CD4-positive, CD25-positive, alpha-beta regulatory T cell (primary cell): ENCODE measurements around the gene TRIM34. TPM values are rescaled to one million over a fixed set of nuclear protein-coding genes. Genes with fewer than 3 reads are reported as not detected.
A peak's percentile ranks its signal among the peaks of the same experiment; 100 is the strongest.

ENCODE experiments used
- ATAC-seq, 2 donors: fragments of 150-1000 bp; cut with Tn5 transposase; one replicate each; pipeline ENCODE4 v1.10.0; 2021; ENCODE audit warnings: low read depth in 2 of 2, moderate number of reproducible peaks in 2 of 2, moderate library complexity in 1 of 2
- DNase-seq, 3 donors: peaks; one replicate each; pipeline versions ENCODE4 v3.0.0 to v3.0.0-alpha.2; 2012 to 2022; ENCODE audit warnings: mixed read lengths in 1 of 3
- H3K27ac ChIP-seq: one replicate; pipeline ENCODE4 v1.7.0; 2013; ENCODE audit warnings: mild to moderate bottlenecking, low read length; ENCODE audit not compliant: insufficient read depth, poor library complexity, severe bottlenecking
- H3K27me3 ChIP-seq: one replicate; pipeline ENCODE4 v1.7.0; 2013; ENCODE audit warnings: low read length; ENCODE audit not compliant: control insufficient read depth, insufficient read depth
- H3K36me3 ChIP-seq: one replicate; pipeline ENCODE4 v1.7.0; 2013; ENCODE audit warnings: mild to moderate bottlenecking, low read length, moderate library complexity; ENCODE audit not compliant: control insufficient read depth, insufficient read depth
- H3K4me1 ChIP-seq: 2 replicates; pipeline ENCODE4 v1.7.0; 2013; ENCODE audit warnings: mild to moderate bottlenecking, low read length; ENCODE audit not compliant: insufficient read depth, control insufficient read depth, poor library complexity, severe bottlenecking
- H3K4me3 ChIP-seq: one replicate; pipeline ENCODE4 v1.7.0; 2013; ENCODE audit warnings: low read depth, mild to moderate bottlenecking, low read length, moderate library complexity
- H3K9me3 ChIP-seq, 2 experiments: 1 replicate in 1 of 2; 2 replicates in 1 of 2; pipeline ENCODE4 v1.7.0; 2013; ENCODE audit warnings: low read length in 2 of 2, mild to moderate bottlenecking in 1 of 2, moderate library complexity in 1 of 2; ENCODE audit not compliant: control insufficient read depth in 2 of 2
- H3K27ac Mint-ChIP-seq, 3 donors: one replicate each; pipeline ENCODE4 v1.8.0; 2020 to 2022; ENCODE audit warnings: mild to moderate bottlenecking in 3 of 3, mixed read lengths in 3 of 3, moderate library complexity in 2 of 3
- H3K27me3 Mint-ChIP-seq: one replicate; pipeline ENCODE4 v1.8.0; 2022; ENCODE audit warnings: mild to moderate bottlenecking, mixed read lengths
- H3K36me3 Mint-ChIP-seq: one replicate; pipeline ENCODE4 v1.8.0; 2020; ENCODE audit warnings: mixed read lengths
- H3K4me1 Mint-ChIP-seq, 4 donors: one replicate each; pipeline ENCODE4 v1.8.0; 2020 to 2022; ENCODE audit warnings: mixed read lengths in 4 of 4, mild to moderate bottlenecking in 1 of 4
- H3K4me3 Mint-ChIP-seq, 4 donors: one replicate each; pipeline ENCODE4 v1.8.0; 2020 to 2022; ENCODE audit warnings: mild to moderate bottlenecking in 4 of 4, mixed read lengths in 4 of 4, moderate library complexity in 3 of 4
- H3K9me3 Mint-ChIP-seq, 7 donors: one replicate each; pipeline ENCODE4 v1.8.0; 2020 to 2022; ENCODE audit warnings: mixed read lengths in 7 of 7, mild to moderate bottlenecking in 3 of 7, moderate library complexity in 2 of 7
- polyA plus RNA-seq, 4 donors: library from polyadenylated mRNA; unstranded; fragments of 300-500 nt; fragmentation: Illumina TruSeq; gene quantifications; one replicate each; pipeline ENCODE4 v1.2.3, GENCODE V29; 2021
- total RNA-seq: library from RNA; stranded (reverse); gene quantifications from one replicate; pipeline ENCODE4 v1.2.3, GENCODE V29; 2022

Gene TRIM34
- total and polyA plus RNA-seq, 5 donors from 2014 or later, result 9.8 to 21.3 (median 18.0) TPM

DNA sequence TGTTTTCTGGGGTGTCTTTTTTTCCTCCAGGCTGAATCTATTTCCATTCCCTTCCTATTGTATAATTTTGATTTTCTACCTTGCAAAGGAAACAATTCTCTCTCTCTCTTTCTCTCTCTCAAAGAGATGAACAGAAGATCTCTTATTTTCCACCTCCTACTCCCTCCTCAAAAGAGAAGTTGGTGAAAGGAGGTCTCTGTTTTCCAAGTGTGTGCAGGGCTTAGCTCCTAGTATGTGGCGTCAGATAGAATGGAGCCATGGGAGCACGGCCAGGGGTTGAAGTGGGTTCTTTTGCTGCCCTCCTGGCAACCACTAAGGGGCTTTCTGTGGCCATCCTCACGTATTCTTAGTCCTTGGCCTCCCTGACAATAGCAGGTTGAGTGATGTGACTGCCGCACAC, 480 bp downstream of the TRIM34 start:
- peak overlapping the region; percentile 70 for H3K27ac ChIP-seq
- Mint-ChIP-seq H3K4me3 (peak overlapping the region; percentile 89 to 95 (median 94)), H3K4me1 (peaks cover 24 to 58% (median 38%) of the 10 kb centered on the region in 4 donors), H3K9me3 (no peaks in the 10 kb centered on the region), H3K36me3 (peaks cover 2% of the 10 kb centered on the region), H3K27me3 (no peaks in the 10 kb centered on the region), H3K27ac (peak overlapping the region; percentile 89 to 93 (median 92))
- ATAC-seq (no peak), DNase-seq (no peak)
- H3K27me3 ChIP-seq, result no peaks in the 10 kb centered on the region
- H3K36me3 ChIP-seq, result no peaks in the 10 kb centered on the region
- no peaks in the 10 kb centered on the region for H3K9me3 ChIP-seq
- peaks cover 27% of the 10 kb centered on the region for H3K4me1 ChIP-seq
- H3K4me3 ChIP-seq, result peak overlapping the region; percentile 100

DNA sequence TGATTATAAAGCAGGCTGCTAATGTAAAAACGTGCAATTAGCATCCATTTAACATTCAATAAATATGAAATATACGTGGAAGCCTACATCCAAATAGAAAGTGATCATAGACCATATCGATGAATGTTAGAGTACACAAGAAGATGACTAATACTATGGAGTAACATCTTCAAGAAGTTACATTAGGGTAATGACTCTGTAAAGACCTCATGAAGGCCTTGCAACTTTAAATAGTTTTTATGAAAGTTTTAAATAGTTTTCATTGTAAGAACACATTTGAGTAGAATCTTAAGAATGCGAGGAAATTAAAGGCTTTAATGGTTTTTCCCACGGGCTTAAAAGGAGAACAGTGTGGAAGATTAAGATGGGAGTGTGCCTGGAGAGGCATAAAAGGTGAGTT, 1.4 kb downstream of the TRIM34 start:
- H3K27ac Mint-ChIP-seq, result peak overlapping the region; percentile 89 to 93 (median 92)
- Histone ChIP-seq H3K36me3 (no peaks in the 10 kb centered on the region), H3K27me3 (no peaks in the 10 kb centered on the region), H3K4me1 (peaks cover 27% of the 10 kb centered on the region), H3K4me3 (peak overlapping the region; percentile 100), H3K27ac (no peak overlapping the region), H3K9me3 (no peaks in the 10 kb centered on the region)
- ATAC-seq (no peak), DNase-seq (no peak)
- no peaks in the 10 kb centered on the region for H3K9me3 Mint-ChIP-seq
- H3K36me3 Mint-ChIP-seq, result peaks cover 5% of the 10 kb centered on the region
- H3K4me3 Mint-ChIP-seq, result peak overlapping the region; percentile 89 to 95 (median 94)
- H3K27me3 Mint-ChIP-seq, result no peaks in the 10 kb centered on the region
- peaks cover 29 to 61% (median 42%) of the 10 kb centered on the region in 4 donors for H3K4me1 Mint-ChIP-seq

- DNase-seq (no peak), ATAC-seq (no peak)
- no peaks in the 10 kb centered on the region for H3K27me3 Mint-ChIP-seq
- H3K4me3 Mint-ChIP-seq, result no peak overlapping the region
- peak overlapping the region in 2 of 3 donors; percentile 7 to 13 for H3K27ac Mint-ChIP-seq
- Histone ChIP-seq H3K27ac (no peak overlapping the region), H3K27me3 (no peaks in the 10 kb centered on the region), H3K4me3 (no peak overlapping the region), H3K9me3 (no peaks in the 10 kb centered on the region), H3K36me3 (peaks cover 26% of the 10 kb centered on the region), H3K4me1 (peaks cover under 1% of the 10 kb centered on the region)
- peaks cover 35% of the 10 kb centered on the region for H3K36me3 Mint-ChIP-seq
- H3K4me1 Mint-ChIP-seq, result peaks cover 11 to 42% (median 30%) of the 10 kb centered on the region in 4 donors
- no peaks in the 10 kb centered on the region for H3K9me3 Mint-ChIP-seq
Measured at GRCh38 chr11:5631417-5631816, 6.6 kb downstream of the TRIM34 start.

- peaks cover 30% of the 10 kb centered on the region for H3K36me3 ChIP-seq
- no peak overlapping the region for H3K4me3 ChIP-seq
- no peak for DNase-seq
- H3K9me3 ChIP-seq, result no peaks in the 10 kb centered on the region
- H3K4me3 Mint-ChIP-seq, result no peak overlapping the region
- peak in 1 of 2 donors; percentile 28 for ATAC-seq
- no peak overlapping the region for H3K27ac ChIP-seq
- H3K4me1 ChIP-seq, result no peaks in the 10 kb centered on the region
- no peaks in the 10 kb centered on the region for H3K27me3 ChIP-seq
- H3K36me3 Mint-ChIP-seq, result peaks cover 40% of the 10 kb centered on the region
- H3K9me3 Mint-ChIP-seq, result no peaks in the 10 kb centered on the region
- H3K27me3 Mint-ChIP-seq, result no peaks in the 10 kb centered on the region
- peak overlapping the region in 1 of 3 donors; percentile 85 for H3K27ac Mint-ChIP-seq
- peaks cover 11 to 36% (median 26%) of the 10 kb centered on the region in 4 donors for H3K4me1 Mint-ChIP-seq
Measured at GRCh38 chr11:5631969-5632635, 7.3 kb downstream of the TRIM34 start.

- Mint-ChIP-seq H3K4me3 (no peak overlapping the region), H3K9me3 (peaks cover 0 to 3% (median 2%) of the 10 kb centered on the region in 7 donors), H3K4me1 (peaks cover 0 to 5% (median 1%) of the 10 kb centered on the region in 4 donors), H3K36me3 (peaks cover 82% of the 10 kb centered on the region), H3K27me3 (no peaks in the 10 kb centered on the region), H3K27ac (peak overlapping the region in 1 of 3 donors; percentile 62)
- ATAC-seq (no peak), DNase-seq (no peak)
- Histone ChIP-seq H3K27me3 (no peaks in the 10 kb centered on the region), H3K4me1 (no peaks in the 10 kb centered on the region), H3K9me3 (no peaks in the 10 kb centered on the region), H3K4me3 (no peak overlapping the region), H3K36me3 (peaks cover 66% of the 10 kb centered on the region), H3K27ac (no peak overlapping the region)
Measured at GRCh38 chr11:5639953-5640352, 15.2 kb downstream of the TRIM34 start.

- Mint-ChIP-seq H3K27ac (no peak overlapping the region), H3K4me3 (no peak overlapping the region), H3K27me3 (no peaks in the 10 kb centered on the region), H3K9me3 (peaks cover 0 to 3% (median 2%) of the 10 kb centered on the region in 7 donors), H3K36me3 (peaks cover 63% of the 10 kb centered on the region), H3K4me1 (peaks cover 0 to 2% (median 0%) of the 10 kb centered on the region in 4 donors)
- no peaks in the 10 kb centered on the region for H3K9me3 ChIP-seq
- H3K4me1 ChIP-seq, result no peaks in the 10 kb centered on the region
- no peaks in the 10 kb centered on the region for H3K27me3 ChIP-seq
- H3K36me3 ChIP-seq, result peaks cover 45% of the 10 kb centered on the region
- no peak for DNase-seq
- H3K4me3 ChIP-seq, result no peak overlapping the region
- no peak for ATAC-seq
- H3K27ac ChIP-seq, result no peak overlapping the region
Measured at GRCh38 chr11:5643585-5643984, 18.8 kb downstream of the TRIM34 start.

- Mint-ChIP-seq H3K4me1 (no peaks in the 10 kb centered on the region), H3K4me3 (no peak overlapping the region), H3K27me3 (no peaks in the 10 kb centered on the region), H3K9me3 (peaks cover 0 to 1% (median 0%) of the 10 kb centered on the region in 7 donors), H3K36me3 (peaks cover 43% of the 10 kb centered on the region), H3K27ac (peak overlapping the region in 1 of 3 donors; percentile 62)
- ATAC-seq (no peak), DNase-seq (no peak)
- Histone ChIP-seq H3K4me3 (no peak overlapping the region), H3K4me1 (no peaks in the 10 kb centered on the region), H3K27me3 (no peaks in the 10 kb centered on the region), H3K27ac (no peak overlapping the region), H3K9me3 (no peaks in the 10 kb centered on the region), H3K36me3 (peaks cover 33% of the 10 kb centered on the region)
Measured at GRCh38 chr11:5646139-5646538, 21.3 kb downstream of the TRIM34 start.

- Mint-ChIP-seq H3K27me3 (no peaks in the 10 kb centered on the region), H3K36me3 (peaks cover 8% of the 10 kb centered on the region), H3K4me3 (no peak overlapping the region), H3K27ac (no peak overlapping the region), H3K9me3 (peaks cover 0 to 8% (median 1%) of the 10 kb centered on the region in 7 donors), H3K4me1 (no peaks in the 10 kb centered on the region)
- DNase-seq, result no peak
- Histone ChIP-seq H3K27ac (no peak overlapping the region), H3K9me3 (no peaks in the 10 kb centered on the region), H3K36me3 (no peaks in the 10 kb centered on the region), H3K27me3 (no peaks in the 10 kb centered on the region), H3K4me3 (no peak overlapping the region), H3K4me1 (no peaks in the 10 kb centered on the region)
- ATAC-seq, result no peak
Measured at GRCh38 chr11:5655474-5655873, 30.7 kb downstream of the TRIM34 start.
